ENCODE results near the gene NMT1. TPM values are rescaled to one million over a fixed set of nuclear protein-coding genes. Genes with fewer than 3 reads are reported as not detected.

NMT1 gene
- total RNA-seq, 2 donors from 2014 or later, result 122 to 136 TPM

DNA sequence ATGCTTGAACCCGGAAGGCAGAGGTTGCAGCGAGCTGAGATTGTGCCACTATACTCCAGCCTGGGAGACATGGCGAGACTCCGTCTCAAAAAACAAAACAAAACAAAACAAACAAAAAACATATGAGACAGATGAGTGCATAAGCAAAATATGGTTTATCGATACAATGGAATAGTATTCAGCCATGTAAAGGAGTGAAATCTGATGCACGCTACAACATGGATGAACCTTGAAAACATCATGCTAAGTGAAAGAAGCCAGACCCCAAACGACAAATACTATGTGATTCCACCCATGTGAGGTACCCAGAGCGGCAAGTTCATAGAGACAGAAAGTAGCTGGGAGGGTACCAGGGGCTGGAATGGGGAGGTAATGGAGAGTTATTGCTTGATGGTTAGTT, 64.4 kb downstream of the NMT1 start:
- Mint-ChIP-seq H3K9me3 (no peaks in the 10 kb centered on the region), H3K36me3 (ENCODE audit: low read depth) (peaks cover 2% of the 10 kb centered on the region), H3K27ac (no peak overlapping the region), H3K27me3 (ENCODE audit: insufficient read depth) (peaks cover 3% of the 10 kb centered on the region), H3K4me1 (peaks cover 16% of the 10 kb centered on the region), H3K4me3 (no peak overlapping the region)
- Histone ChIP-seq H3K27ac (ENCODE audit: low read depth, low read length) (no peak overlapping the region), H3K4me3 (ENCODE audit: low read length) (no peak overlapping the region), H3K27me3 (ENCODE audit: control insufficient read depth, insufficient read depth, low read length, poor library complexity, severe bottlenecking) (no peaks in the 10 kb centered on the region), H3K4me1 (ENCODE audit: control insufficient read depth, insufficient read depth, low read length) (peaks cover 11% of the 10 kb centered on the region), H3K9me3 (ENCODE audit: control insufficient read depth, low read length) (no peaks in the 10 kb centered on the region), H3K9ac (ENCODE audit: extremely low read depth, low read length, poor library complexity, severe bottlenecking) (no peak overlapping the region), H3K36me3 (ENCODE audit: control insufficient read depth, insufficient read depth, low read length) (no peaks in the 10 kb centered on the region)
- DNase-seq, result no peak
- 95 to 100% methylated on average over 6 to 8 of the region's 8 CpGs for WGBS, 2 experiments (ENCODE audit: insufficient coverage in 1 of 2, insufficient read length in 1 of 2)
- TF ChIP-seq, protein P1, sequence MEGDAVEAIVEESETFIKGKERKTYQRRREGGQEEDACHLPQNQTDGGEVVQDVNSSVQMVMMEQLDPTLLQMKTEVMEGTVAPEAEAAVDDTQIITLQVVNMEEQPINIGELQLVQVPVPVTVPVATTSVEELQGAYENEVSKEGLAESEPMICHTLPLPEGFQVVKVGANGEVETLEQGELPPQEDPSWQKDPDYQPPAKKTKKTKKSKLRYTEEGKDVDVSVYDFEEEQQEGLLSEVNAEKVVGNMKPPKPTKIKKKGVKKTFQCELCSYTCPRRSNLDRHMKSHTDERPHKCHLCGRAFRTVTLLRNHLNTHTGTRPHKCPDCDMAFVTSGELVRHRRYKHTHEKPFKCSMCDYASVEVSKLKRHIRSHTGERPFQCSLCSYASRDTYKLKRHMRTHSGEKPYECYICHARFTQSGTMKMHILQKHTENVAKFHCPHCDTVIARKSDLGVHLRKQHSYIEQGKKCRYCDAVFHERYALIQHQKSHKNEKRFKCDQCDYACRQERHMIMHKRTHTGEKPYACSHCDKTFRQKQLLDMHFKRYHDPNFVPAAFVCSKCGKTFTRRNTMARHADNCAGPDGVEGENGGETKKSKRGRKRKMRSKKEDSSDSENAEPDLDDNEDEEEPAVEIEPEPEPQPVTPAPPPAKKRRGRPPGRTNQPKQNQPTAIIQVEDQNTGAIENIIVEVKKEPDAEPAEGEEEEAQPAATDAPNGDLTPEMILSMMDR (conservative IDR thresholded peaks at IDR 0.05), result no peak

DNA sequence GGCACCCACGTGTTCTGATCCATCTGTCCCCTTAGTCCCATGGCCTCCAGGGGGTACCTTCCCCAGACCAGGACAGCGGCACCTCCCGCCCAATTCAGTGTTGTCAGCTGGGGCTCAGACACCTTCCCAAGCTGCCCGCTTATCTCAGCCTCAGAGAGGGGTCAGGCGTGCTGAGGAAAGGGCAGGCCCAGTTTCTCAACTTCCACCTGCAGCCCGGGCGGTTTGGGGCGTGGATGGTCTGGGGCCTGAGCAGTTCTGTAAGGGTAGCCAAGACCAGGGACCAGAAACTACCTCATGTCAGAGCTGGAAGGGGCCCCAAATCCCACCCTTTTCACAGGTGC, 66.1 kb downstream of the NMT1 start:
- DNase-seq, result no peak
- TF ChIP-seq, protein P1 (conservative IDR thresholded peaks at IDR 0.05), result no peak
- Histone ChIP-seq H3K4me1 (ENCODE audit: control insufficient read depth, insufficient read depth, low read length) (peaks cover 11% of the 10 kb centered on the region), H3K27ac (ENCODE audit: low read depth, low read length) (no peak overlapping the region), H3K27me3 (ENCODE audit: control insufficient read depth, insufficient read depth, low read length, poor library complexity, severe bottlenecking) (no peaks in the 10 kb centered on the region), H3K9me3 (ENCODE audit: control insufficient read depth, low read length) (no peaks in the 10 kb centered on the region), H3K4me3 (ENCODE audit: low read length) (no peak overlapping the region), H3K36me3 (ENCODE audit: control insufficient read depth, insufficient read depth, low read length) (no peaks in the 10 kb centered on the region), H3K9ac (ENCODE audit: extremely low read depth, low read length, poor library complexity, severe bottlenecking) (peak overlapping the region; percentile 42)
- WGBS, 2 experiments (ENCODE audit: insufficient coverage in 1 of 2, insufficient read length in 1 of 2), result 93 to 95% methylated on average over 6 to 8 of the region's 8 CpGs
- no peak overlapping the region for H3K4me3 Mint-ChIP-seq
- H3K27me3 Mint-ChIP-seq (ENCODE audit: insufficient read depth), result no peaks in the 10 kb centered on the region
- H3K36me3 Mint-ChIP-seq (ENCODE audit: low read depth), result peaks cover 2% of the 10 kb centered on the region
- no peaks in the 10 kb centered on the region for H3K9me3 Mint-ChIP-seq
- peak overlapping the region; percentile 91 for H3K27ac Mint-ChIP-seq
- H3K4me1 Mint-ChIP-seq, result peaks cover 20% of the 10 kb centered on the region

DNA sequence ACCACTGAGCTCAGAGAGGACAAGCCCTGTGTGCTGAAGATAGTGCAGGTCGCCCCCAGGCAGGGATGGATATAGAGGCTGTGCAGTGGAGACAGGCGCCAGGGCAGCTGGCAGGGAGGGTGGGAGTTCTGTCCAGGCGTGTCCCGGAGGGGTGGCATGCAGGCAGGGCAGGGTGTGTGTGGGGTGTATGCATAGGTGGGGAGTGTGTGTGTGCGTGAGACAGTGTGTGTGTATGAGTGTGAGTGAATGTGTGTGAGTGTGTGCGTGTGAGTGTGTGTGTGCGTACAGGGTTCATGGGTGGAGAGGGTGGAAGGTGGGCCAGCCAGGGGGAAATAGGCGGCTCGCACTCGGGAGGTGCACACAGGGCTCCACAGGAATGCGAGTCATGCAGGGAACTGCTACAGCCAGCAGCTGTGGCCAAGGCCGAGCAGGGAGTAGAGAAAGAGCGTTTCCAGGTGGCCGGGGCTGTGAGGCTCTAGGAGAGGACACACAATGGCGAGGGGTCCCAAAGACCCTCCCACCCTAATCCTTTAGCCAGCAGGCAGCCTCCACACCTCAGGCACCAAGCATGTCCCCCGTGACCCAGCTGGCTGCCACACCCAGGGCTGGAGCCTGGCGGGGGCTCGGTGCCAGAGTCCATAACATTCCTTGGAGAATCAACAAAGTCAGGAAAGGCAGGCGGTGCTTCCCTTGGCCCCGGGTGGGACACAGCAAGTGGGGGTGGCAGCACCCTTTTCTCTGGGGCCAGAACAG, 66.6 kb downstream of the NMT1 start:
- peak overlapping the region; percentile 7 for H3K27ac ChIP-seq (ENCODE audit: low read depth, low read length)
- no peaks in the 10 kb centered on the region for H3K36me3 ChIP-seq (ENCODE audit: control insufficient read depth, insufficient read depth, low read length)
- H3K4me1 ChIP-seq (ENCODE audit: control insufficient read depth, insufficient read depth, low read length), result peaks cover 11% of the 10 kb centered on the region
- H3K4me3 ChIP-seq (ENCODE audit: low read length), result no peak overlapping the region
- WGBS, 2 experiments (ENCODE audit: insufficient coverage in 1 of 2, insufficient read length in 1 of 2), result 71 to 76% methylated on average over 16 to 20 of the region's 20 CpGs
- peak overlapping the region; percentile 42 for H3K9ac ChIP-seq (ENCODE audit: extremely low read depth, low read length, poor library complexity, severe bottlenecking)
- H3K36me3 Mint-ChIP-seq (ENCODE audit: low read depth), result peaks cover 2% of the 10 kb centered on the region
- H3K4me3 Mint-ChIP-seq, result no peak overlapping the region
- no peaks in the 10 kb centered on the region for H3K27me3 Mint-ChIP-seq (ENCODE audit: insufficient read depth)
- H3K9me3 ChIP-seq (ENCODE audit: control insufficient read depth, low read length), result no peaks in the 10 kb centered on the region
- TF ChIP-seq, protein P1 (conservative IDR thresholded peaks at IDR 0.05), result no peak
- H3K27me3 ChIP-seq (ENCODE audit: control insufficient read depth, insufficient read depth, low read length, poor library complexity, severe bottlenecking), result no peaks in the 10 kb centered on the region
- no peaks in the 10 kb centered on the region for H3K9me3 Mint-ChIP-seq
- peak; percentile 83 for DNase-seq
- peaks cover 20% of the 10 kb centered on the region for H3K4me1 Mint-ChIP-seq
- peak overlapping the region; percentile 91 for H3K27ac Mint-ChIP-seq
